Skin epidermis (tissue), 12 donors: ENCODE results near the gene C1GALT1C1.
"Not testable (repeated sequence)": the region's sequence is repeated elsewhere in the genome, so short reads cannot be mapped to it uniquely, and the experiment has no call there.

ENCODE experiments used
- H3K27ac ChIP-seq, 21 experiments: fragments of 200-600 bp; sonication (generic) in 11 of 21; one replicate each; pipeline ENCODE4 v1.5.0; 2020; ENCODE audit warnings: mild to moderate bottlenecking in 3 of 21, inconsistent platforms in 2 of 21, moderate library complexity in 2 of 21
- H3K4me3 ChIP-seq, 7 experiments: fragments of 200-600 bp; sonication (generic) in 2 of 7; one replicate each; pipeline ENCODE4 v1.5.0; 2020; ENCODE audit warnings: inconsistent platforms in 2 of 7, mild to moderate bottlenecking in 2 of 7, moderate library complexity in 1 of 7

Gene C1GALT1C1

GRCh38 chrX:120629667-120630537 is at the start of gene C1GALT1C1:
C1GALT1C1 (minus strand) TSS chrX:120630054; CDS start chrX:120627166, 2,888 bp downstream.
- Histone ChIP-seq H3K4me3 (peak within 1 kb of the TSS; percentile 52 to 66 (median 60)), H3K27ac (peak within 1 kb of the TSS in 20 of 21 experiments; percentile 17 to 89 (median 86))

DNA sequence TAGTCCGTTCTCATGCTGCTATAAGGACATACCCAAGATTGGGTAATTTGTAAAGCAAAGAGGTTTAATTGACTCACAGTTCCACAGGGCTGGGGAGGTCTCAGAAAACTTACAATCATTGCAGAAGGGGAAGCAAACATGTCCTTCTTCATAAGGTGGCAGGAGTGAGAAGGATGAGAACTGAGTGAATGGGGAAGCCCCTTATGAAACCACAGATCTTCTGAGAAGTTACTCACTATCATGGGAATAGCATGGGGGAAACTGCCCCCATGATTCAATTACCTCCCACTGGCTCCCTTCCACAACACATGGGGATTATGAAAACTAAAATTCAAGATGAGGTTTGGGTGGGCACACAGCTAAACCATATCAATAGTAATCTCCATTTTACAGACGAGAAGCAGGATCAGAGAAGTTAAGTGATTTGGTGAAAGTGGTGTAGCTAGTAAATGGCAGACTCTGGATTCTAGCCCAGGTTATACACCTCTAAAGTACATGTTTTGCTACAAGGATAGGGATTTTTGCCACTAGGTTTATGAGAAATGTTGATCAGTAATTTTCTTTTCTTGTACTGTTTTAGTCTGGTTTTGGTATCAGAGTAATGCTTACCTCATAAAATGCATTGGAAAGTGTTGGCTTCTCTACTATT is 47.3 kb upstream of the C1GALT1C1 start:
- no peak overlapping the region for H3K4me3 ChIP-seq
- no peak overlapping the region for H3K27ac ChIP-seq

DNA sequence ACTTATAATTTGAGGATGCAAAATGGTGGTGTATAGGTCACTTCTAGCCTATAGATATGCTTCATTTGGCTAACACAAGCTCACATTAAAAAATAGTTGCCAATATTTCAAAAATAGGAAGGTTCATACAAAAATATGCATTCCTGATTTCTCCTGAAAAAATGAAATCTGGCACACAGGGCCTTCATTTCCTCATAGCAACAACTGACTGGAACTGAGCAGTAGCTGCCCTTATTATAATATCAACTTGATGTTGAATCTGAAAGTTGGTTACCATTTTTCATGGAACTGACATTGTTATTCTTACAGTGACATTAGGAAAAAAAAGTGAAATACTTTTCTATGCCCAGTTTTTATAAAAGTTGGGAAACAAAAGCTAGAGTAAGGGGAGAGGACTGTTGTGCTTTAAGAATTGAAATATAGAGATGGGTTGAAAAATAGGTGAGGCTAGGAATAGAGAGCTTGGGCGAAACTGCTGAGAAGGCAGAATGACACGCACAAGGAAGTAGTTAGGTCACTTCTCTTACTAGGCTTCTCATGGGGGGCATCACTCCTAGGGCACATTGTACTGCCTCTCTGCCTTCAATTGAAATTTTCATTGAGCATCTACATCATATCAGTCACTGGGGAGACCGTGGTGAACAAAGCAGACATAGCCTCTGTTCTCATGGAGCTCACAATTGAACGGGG is 43.1 kb upstream of the C1GALT1C1 start:
- H3K4me3 ChIP-seq = no peak overlapping the region
- H3K27ac ChIP-seq = no peak overlapping the region

DNA sequence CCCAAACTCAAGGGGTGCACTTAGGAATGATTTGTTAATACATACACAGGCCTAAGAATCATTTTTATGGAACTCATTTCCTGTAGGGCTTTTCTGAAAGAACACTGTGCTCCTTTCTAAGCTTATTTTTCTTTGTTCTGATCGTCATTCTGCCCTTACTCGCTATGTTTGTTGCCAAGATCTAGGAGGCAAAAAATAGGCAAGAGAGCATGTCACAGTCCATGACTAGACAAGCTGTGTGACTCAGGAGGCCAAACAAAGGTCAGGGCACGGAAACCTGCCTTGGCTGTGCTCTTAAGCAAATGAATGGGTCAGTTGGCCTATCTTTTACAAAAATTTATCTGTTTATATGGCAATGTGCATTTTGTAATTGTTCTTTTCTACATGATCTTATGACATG is 42.5 kb upstream of the C1GALT1C1 start:
- Histone ChIP-seq H3K4me3 (no peak overlapping the region), H3K27ac (peak overlapping the region in 2 of 21 experiments; percentile 24 to 49)

GRCh38 chrX:120671963-120672362 is 42.1 kb upstream of the C1GALT1C1 start:
- Histone ChIP-seq H3K27ac (peak overlapping the region in 2 of 21 experiments; percentile 24 to 49), H3K4me3 (no peak overlapping the region)

GRCh38 chrX:120668357-120668756 is 38.5 kb upstream of the C1GALT1C1 start:
- no peak overlapping the region for H3K4me3 ChIP-seq
- no peak overlapping the region for H3K27ac ChIP-seq

- not testable (repeated sequence) for H3K4me3 ChIP-seq, H3K27ac ChIP-seq
Observed at GRCh38 chrX:120664535-120664934, 34.7 kb upstream of the C1GALT1C1 start.

DNA sequence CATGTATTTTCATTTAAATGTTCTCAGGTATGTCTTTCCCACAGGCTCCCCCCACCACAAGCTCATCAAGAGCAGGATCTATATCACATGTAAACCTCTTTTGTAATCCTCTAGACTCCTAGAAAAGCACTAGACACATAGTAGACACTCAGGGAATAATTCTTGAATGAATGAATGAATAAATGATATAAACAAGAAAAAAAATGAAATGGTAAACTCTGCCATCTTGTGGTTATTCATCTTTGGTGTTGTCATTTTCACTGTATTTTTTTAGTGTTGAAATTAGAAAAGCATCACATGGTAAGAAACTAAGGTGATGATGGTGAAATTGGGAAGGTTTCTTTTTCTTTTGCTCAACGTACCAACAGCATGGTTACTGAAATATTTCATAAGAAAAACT is 34.2 kb upstream of the C1GALT1C1 start:
- no peak overlapping the region for H3K27ac ChIP-seq
- H3K4me3 ChIP-seq = no peak overlapping the region

- H3K4me3 ChIP-seq = no peak overlapping the region
Observed at GRCh38 chrX:120662662-120663061, 32.8 kb upstream of the C1GALT1C1 start.

GRCh38 chrX:120660637-120661036 is 30.8 kb upstream of the C1GALT1C1 start:
- no peak overlapping the region for H3K27ac ChIP-seq
- H3K4me3 ChIP-seq = no peak overlapping the region

More at GRCh38 chrX:120662662-120663061, 32.8 kb upstream of the C1GALT1C1 start:
- H3K27ac ChIP-seq = no peak overlapping the region

DNA sequence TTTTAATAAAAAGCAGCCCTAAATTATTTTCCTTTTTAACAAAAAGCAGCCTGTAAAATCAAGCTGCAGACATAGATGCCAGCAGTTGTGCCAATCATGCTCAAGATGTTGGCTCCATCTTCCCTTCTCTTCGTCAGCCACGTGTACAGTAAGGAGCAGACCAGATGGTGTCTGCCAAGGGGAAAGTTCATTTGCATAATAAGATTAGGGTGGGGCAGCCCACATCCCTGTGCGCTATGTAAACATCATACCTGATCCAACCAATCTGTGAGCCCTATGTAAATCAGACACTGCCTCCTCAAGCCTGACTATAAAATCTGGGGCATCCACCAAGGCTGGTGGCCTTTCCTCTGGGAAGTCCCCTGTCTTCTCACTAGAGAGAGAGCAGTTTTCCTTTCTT is 23.1 kb upstream of the C1GALT1C1 start:
- Histone ChIP-seq H3K4me3 (no peak overlapping the region), H3K27ac (no peak overlapping the region)

DNA sequence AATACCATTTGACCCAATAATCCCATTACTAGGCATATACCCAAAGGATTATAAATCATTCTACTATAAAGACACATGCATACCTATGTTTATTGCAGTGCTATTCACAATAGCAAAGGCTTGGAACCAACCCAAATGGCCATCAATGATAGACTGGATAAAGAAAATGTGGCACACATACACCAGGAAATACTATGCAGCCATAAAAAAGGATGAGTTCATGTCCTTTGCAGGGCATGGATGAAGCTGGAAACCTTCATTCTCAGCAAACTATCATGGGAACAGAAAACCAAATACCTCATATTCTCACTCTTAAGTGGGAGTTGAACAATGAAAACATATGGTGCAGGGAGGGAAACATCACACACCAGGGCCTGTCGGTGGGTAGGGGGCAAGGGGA is 22.4 kb upstream of the C1GALT1C1 start:
- not testable (repeated sequence) for H3K4me3 ChIP-seq, H3K27ac ChIP-seq

- H3K4me3 ChIP-seq = no peak overlapping the region
- no peak overlapping the region for H3K27ac ChIP-seq
Observed at GRCh38 chrX:120647127-120647526, 17.3 kb upstream of the C1GALT1C1 start.

- Histone ChIP-seq H3K4me3 (no peak overlapping the region), H3K27ac (no peak overlapping the region)
Observed at GRCh38 chrX:120642871-120643270, 13.0 kb upstream of the C1GALT1C1 start.

DNA sequence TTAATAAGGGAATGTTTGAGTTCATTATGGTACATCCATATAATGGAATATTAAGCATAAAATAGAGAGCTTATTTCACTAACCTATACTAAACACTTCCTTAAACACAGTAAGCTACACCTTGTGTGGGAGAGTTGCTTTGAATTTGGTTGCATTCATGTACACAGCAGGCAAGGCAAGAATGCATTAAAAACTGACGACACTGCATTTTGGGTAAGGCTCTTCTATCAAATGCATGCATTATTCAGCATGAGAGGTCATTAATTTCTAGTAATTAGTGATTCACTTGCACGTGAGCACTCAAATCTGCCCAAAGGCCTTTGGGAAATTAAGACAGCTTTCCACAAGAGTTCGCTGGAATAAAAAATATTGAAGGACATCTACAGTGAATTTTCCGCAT is 8.8 kb upstream of the C1GALT1C1 start:
- no peak overlapping the region for H3K4me3 ChIP-seq

DNA sequence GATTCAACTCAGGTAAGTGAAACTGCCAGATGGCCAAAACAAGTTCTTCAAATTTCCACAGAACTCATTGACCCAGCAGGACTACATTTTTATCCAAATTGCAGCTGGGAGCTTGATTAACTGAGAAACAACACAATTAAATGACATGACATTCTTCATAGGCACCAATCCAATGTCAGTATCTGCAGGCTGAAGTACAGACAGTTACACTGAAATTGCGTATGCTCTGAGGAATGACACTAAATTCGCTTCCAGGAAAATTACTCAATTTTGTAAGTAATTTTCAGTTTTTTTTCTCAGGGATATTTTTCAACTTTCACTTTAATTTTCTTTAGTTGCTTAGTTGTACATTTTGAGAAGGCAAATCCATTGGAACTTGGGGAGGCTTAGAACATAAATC is 4.5 kb downstream of the C1GALT1C1 start:
- Histone ChIP-seq H3K27ac (no peak overlapping the region), H3K4me3 (no peak overlapping the region)

More for the DNA sequence above, 8.8 kb upstream of the C1GALT1C1 start:
- no peak overlapping the region for H3K27ac ChIP-seq

DNA sequence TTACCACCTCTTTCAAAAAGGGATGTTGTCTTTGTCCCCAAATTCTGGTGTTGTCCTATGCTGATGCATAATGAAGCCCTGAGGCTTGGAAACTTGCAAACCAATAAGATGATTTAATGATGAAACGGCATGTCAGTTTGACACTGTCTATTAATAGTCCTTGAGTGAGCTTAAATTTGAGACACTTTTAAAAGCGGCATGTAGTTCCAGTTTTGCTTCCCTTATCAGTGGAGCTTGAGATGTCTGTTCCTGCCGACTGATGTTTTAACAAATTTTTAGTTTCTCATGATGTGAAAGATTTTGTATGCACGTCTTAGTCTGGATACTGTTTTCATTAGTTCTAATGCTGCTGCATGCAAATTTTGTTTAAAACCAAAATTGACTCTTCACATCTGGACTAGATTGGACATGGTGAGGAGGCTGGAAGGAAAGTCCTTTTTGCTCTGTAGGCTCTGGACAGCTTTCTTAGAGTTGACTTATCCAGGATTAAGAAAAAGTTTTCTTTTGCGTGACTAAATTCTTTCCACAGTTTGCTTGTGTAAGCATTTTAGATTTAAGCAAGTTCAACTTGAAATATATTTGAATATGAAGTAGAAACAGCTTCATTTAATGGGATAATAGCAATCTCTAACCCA is 11.7 kb downstream of the C1GALT1C1 start:
- Histone ChIP-seq H3K4me3 (no peak overlapping the region), H3K27ac (no peak overlapping the region)

GRCh38 chrX:120614816-120615215 is 15.0 kb downstream of the C1GALT1C1 start:
- Histone ChIP-seq H3K27ac (no peak overlapping the region), H3K4me3 (no peak overlapping the region)

- Histone ChIP-seq H3K4me3 (no peak overlapping the region), H3K27ac (no peak overlapping the region)
Observed at GRCh38 chrX:120612086-120612485, 17.8 kb downstream of the C1GALT1C1 start.

DNA sequence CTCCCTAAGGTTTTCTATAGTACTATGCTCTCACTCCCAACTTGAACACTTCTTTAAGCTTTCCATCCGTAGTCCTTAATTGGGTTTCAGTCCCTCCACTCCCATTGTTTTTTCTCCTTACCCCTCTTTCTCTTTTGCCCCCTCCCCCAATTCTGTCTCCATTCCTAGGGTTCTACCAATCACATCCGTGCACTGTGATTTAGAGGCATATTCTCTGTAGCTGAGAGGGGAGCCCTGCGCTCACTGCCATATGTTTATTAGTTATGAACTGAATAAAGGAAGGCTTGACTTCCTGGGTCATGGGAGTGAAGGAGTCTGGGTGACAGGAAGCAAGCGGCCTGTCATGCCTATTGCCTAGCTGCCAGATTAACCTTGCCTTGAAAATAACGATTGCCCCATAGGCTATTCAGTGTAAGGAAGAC is 25.5 kb downstream of the C1GALT1C1 start:
- H3K27ac ChIP-seq = peak overlapping the region; percentile 54 to 91 (median 88)
- H3K4me3 ChIP-seq = peak overlapping the region; percentile 38 to 68 (median 54)
